ENCODE results near the gene CBX7.

Gene CBX7

DNA sequence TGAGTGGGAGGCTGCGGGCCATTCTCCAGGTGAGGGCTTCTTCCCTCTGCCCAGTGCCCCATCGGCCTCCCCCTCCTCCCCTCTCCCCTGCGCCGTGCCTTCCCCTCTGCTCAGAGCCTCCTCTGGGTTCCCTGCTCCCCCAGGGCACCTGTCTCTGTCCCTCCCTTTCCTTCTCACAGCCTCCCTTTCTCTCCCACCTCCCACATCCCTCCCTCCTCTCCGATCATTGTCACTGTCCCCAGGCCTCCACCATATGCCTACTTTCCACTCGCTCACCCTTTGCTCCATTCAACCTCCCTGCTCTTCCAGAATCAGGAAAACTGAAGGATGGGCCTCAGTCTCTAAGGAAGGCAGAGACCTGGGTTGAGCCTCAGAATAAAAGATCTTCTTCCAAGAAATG lies 65.4 kb downstream of the CBX7 start:
- no peaks in the 10 kb centered on the region for H3K27me3 ChIP-seq (ENCODE audit: insufficient read depth, low read depth, severe bottlenecking)
- H3K4me3 ChIP-seq (ENCODE audit: low read depth, low read length) = no peak overlapping the region
- DNase-seq = no peak
- no peaks in the 10 kb centered on the region for H3K36me3 ChIP-seq
- H3K9me3 ChIP-seq (ENCODE audit: severe bottlenecking) = no peaks in the 10 kb centered on the region
- TF ChIP-seq, protein P1, sequence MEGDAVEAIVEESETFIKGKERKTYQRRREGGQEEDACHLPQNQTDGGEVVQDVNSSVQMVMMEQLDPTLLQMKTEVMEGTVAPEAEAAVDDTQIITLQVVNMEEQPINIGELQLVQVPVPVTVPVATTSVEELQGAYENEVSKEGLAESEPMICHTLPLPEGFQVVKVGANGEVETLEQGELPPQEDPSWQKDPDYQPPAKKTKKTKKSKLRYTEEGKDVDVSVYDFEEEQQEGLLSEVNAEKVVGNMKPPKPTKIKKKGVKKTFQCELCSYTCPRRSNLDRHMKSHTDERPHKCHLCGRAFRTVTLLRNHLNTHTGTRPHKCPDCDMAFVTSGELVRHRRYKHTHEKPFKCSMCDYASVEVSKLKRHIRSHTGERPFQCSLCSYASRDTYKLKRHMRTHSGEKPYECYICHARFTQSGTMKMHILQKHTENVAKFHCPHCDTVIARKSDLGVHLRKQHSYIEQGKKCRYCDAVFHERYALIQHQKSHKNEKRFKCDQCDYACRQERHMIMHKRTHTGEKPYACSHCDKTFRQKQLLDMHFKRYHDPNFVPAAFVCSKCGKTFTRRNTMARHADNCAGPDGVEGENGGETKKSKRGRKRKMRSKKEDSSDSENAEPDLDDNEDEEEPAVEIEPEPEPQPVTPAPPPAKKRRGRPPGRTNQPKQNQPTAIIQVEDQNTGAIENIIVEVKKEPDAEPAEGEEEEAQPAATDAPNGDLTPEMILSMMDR (IDR thresholded peaks at IDR 0.05; ENCODE audit: low read depth, low read length) = no peak
- no peak overlapping the region for H3K27ac ChIP-seq

DNA sequence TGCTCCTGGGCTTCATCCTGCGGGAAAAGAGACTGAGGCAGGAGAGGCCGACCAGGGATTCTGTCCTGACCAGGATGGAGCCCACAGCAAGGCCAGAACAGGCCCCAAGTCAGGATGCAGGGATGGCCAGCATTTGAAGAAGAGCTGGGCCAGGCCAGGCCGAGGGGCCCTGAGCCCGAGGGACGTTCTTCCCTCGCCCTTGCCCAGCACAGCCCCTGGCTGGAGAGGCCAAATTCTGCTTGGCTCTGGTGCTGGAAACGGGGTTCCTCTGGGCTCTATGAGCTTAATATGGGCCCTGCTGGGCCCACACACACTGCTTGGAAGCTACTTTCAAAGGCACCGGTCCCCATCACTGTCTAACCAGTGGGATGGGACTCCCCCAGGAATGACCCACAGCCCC lies 67.8 kb downstream of the CBX7 start:
- H3K4me3 ChIP-seq (ENCODE audit: low read depth, low read length) = no peak overlapping the region
- no peak overlapping the region for H3K27ac ChIP-seq
- no peak for DNase-seq
- TF ChIP-seq, protein P1 (IDR thresholded peaks at IDR 0.05; ENCODE audit: low read depth, low read length) = no peak
- no peaks in the 10 kb centered on the region for H3K27me3 ChIP-seq (ENCODE audit: insufficient read depth, low read depth, severe bottlenecking)
- H3K36me3 ChIP-seq = no peaks in the 10 kb centered on the region
- no peaks in the 10 kb centered on the region for H3K9me3 ChIP-seq (ENCODE audit: severe bottlenecking)

DNA sequence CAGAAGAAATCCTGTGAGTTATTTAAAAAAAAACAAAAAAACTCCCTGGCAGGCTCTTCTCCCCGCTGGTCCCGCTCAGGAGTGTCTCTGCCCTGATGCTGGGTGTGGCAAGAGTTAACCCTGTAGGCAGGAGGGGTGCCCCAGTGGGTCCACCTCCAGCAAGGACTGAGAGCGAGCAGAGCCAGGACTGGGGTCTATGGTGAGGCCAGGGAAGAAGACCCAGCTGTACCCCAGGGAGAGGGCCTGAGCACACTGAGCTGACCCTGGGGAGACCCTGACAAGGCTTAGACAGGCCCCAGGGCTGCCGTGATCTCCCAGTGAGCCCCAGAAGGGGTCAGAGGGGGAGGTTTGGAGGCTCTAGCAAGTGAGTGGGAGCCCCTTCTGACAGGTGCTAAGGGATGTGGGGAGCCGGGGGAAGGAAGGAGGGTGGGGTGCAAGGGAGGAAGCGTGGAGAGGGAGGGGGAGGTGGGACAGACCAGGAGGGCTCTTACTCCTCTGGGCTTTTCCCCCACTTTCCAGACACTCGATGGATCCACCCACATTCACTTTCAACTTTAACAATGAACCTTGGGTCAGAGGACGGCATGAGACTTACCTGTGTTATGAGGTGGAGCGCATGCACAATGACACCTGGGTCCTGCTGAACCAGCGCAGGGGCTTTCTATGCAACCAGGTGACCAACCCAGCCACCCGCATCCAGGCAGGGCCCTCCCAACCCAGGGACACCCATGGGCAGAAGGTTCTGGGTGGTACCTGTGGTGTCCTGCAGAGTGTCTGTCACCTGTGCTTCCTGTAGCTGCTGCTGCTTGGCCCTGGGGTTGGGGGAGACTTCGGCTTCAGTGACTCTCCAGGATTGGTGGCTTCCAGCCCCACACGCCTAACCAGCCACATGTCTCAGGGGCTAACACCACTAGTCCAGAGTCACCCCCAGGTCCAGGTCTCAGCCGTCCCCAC lies 69.0 kb downstream of the CBX7 start:
- no peaks in the 10 kb centered on the region for H3K36me3 ChIP-seq
- no peak overlapping the region for H3K4me3 ChIP-seq (ENCODE audit: low read depth, low read length)
- TF ChIP-seq, protein P1 (IDR thresholded peaks at IDR 0.05; ENCODE audit: low read depth, low read length) = no peak
- H3K27ac ChIP-seq = no peak overlapping the region
- H3K9me3 ChIP-seq (ENCODE audit: severe bottlenecking) = no peaks in the 10 kb centered on the region
- no peaks in the 10 kb centered on the region for H3K27me3 ChIP-seq (ENCODE audit: insufficient read depth, low read depth, severe bottlenecking)
- DNase-seq = no peak

DNA sequence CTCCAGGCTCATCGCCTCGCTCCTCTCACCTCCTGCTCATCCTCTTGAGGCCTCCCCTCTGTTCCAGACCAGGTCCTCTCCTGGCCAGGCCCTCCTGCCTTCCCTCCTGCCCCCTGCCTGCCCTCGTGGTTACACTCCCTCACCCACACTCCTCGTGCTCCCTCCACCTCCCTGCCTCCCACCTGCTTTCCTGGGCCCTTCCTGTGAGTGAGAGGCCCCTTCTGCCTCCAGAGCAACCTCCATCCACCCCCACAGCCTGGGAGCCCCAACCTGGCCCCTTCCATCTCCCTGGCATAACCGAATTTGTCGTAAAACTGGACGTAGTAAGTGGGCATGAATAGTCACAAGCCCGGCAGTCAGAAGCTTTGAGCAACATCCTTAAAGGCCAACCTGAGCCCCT lies 70.9 kb downstream of the CBX7 start:
- no peaks in the 10 kb centered on the region for H3K9me3 ChIP-seq (ENCODE audit: severe bottlenecking)
- H3K36me3 ChIP-seq = no peaks in the 10 kb centered on the region
- H3K4me3 ChIP-seq (ENCODE audit: low read depth, low read length) = no peak overlapping the region
- TF ChIP-seq, protein P1 (IDR thresholded peaks at IDR 0.05; ENCODE audit: low read depth, low read length) = no peak
- H3K27ac ChIP-seq = no peak overlapping the region
- no peaks in the 10 kb centered on the region for H3K27me3 ChIP-seq (ENCODE audit: insufficient read depth, low read depth, severe bottlenecking)
- no peak for DNase-seq

DNA sequence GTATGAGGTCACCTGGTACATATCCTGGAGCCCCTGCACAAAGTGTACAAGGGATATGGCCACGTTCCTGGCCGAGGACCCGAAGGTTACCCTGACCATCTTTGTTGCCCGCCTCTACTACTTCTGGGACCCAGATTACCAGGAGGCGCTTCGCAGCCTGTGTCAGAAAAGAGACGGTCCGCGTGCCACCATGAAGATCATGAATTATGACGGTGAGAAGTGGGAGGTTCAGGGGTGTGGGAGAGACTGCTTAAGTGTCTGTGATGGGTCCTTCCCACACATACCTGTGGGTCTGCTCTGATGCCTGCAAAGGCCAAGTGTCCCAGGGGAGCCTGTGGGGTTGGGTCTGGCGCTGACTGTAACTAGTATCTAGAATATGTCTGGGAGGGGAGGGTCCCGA lies 71.5 kb downstream of the CBX7 start:
- Histone ChIP-seq H3K9me3 (ENCODE audit: severe bottlenecking) (no peaks in the 10 kb centered on the region), H3K36me3 (no peaks in the 10 kb centered on the region), H3K27me3 (ENCODE audit: insufficient read depth, low read depth, severe bottlenecking) (no peaks in the 10 kb centered on the region), H3K4me3 (ENCODE audit: low read depth, low read length) (no peak overlapping the region), H3K27ac (no peak overlapping the region)
- TF ChIP-seq, protein P1 (IDR thresholded peaks at IDR 0.05; ENCODE audit: low read depth, low read length) = no peak
- no peak for DNase-seq

Data from WERI-Rb-1 (cell line).